Activated T-cell treated with anti-CD3 and anti-CD28 coated beads, Interleukin-2, amount 50 U/mL, for 1 hour (primary cell): Measurements from ENCODE around the gene OR56A3.
"Not testable (repeated sequence)": the region's sequence is repeated elsewhere in the genome, so short reads cannot be mapped to it uniquely, and the experiment has no call there.

Source experiments
- DNase-seq: peaks from one replicate; pipeline ENCODE4 v3.0.0-alpha.2; 2020

The OR56A3 gene, protein sequence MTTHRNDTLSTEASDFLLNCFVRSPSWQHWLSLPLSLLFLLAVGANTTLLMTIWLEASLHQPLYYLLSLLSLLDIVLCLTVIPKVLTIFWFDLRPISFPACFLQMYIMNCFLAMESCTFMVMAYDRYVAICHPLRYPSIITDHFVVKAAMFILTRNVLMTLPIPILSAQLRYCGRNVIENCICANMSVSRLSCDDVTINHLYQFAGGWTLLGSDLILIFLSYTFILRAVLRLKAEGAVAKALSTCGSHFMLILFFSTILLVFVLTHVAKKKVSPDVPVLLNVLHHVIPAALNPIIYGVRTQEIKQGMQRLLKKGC

DNA sequence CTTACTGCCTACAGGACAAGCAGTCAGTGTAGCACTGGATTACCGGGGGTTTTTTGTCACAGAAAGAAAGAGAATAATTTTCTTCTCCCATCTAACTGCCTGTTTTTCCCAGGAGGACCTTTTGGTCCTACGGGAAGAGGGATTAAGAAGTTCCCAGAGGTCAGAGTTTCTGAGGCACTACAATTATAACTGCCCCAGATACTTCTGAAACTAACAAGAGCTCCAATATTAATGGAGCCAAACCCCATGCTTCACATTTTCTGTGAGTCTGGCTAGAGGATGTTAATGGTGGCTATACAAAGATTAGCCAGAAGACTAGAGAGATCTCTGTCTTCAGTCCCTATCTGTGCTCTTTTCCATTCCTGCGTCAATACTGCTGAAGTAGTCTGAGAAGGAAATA, at the start of gene OR56A3:
Gene OR56A3 (plus strand): TSS at position 301 of the 400 bp plus-strand sequence. CDS start 5,096 bp downstream, outside the sequence.
- DNase-seq: no peak

GRCh38 chr11:5892908-5893307, 49.1 kb upstream of the OR56A3 start, which contains the start of gene OR52E5:
Gene OR52E5, plus strand, starts transcription at chr11:5893208. Its CDS starts 7,569 bp downstream, at chr11:5900777.
- DNase-seq: no peak

DNA sequence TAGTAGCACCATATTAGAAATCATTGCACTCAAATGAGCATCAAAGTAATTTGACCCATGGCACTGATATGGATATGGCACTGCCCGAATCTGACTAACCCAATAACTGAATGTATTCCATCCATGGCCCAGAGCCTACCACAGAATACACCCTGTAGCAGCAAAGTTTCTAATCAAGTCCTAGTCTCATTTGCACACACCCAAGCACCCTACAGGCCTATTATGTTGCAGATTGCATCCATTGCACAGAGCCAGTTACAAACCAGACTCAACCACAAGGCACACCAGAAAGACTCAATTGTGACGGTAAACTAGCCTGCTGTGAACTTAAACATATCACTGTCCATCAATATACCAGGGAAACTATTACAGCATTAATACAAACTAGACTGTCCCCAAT, 42.5 kb upstream of the OR56A3 start:
- no peak for DNase-seq

- DNase-seq: no peak
Measured at GRCh38 chr11:5910540-5910939, 31.5 kb upstream of the OR56A3 start.

DNA sequence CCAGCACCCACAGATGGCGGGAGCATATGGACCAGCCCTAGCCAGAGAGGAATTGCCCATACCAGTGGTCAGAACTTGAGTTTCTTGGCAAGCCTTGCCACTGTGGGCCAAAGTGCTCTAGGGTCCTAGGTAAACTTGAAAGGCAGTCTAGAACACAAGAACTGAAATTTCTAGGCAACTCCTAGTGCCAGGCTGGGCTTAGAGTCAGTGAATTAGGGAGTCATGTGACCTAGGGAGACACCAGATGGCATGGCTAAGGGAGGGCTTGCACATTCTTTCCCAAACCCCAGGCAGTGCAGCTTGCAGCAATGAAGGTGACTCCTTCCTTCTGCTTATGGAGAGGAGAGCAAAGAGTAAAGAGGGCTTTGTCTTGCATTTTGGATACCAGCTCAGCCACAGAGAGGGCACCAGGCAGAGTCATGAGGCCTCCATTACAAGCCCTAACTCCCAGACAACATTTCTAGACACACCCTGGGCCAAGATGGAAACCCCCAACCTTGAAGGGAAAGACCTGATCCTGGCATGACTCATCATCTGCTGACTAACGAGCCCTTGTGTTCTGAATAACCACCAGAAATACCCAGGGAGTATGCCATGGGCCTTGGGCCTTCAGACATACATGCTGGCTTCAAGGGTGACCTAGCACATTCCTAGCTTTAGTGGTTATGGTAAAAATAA, 19.2 kb upstream of the OR56A3 start:
- no peak for DNase-seq

GRCh38 chr11:5923427-5923776, 18.6 kb upstream of the OR56A3 start:
- DNase-seq: no peak

DNA sequence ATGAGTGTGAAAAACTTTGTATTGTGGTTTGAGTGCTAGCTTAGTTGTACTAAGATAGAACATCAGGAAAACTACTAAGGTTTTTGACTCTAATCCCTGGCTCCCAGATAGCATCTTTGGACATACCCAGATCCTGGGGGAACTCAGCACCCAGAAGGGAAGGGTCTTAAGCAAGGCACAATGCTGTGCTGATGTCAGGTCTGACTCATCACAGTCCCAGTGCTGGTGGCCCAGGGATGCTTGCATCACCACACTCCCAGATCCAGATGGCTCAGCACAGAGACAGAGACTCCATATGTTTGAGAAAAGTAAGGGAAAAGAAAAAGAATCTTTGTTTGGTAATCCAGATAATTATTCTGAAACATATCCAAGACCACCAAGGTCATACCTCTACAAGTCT, 18.3 kb upstream of the OR56A3 start:
- DNase-seq: no peak

- no peak for DNase-seq
Measured at GRCh38 chr11:5928271-5928670, 13.8 kb upstream of the OR56A3 start.

GRCh38 chr11:5928811-5929210, 13.2 kb upstream of the OR56A3 start:
- DNase-seq: no peak

DNA sequence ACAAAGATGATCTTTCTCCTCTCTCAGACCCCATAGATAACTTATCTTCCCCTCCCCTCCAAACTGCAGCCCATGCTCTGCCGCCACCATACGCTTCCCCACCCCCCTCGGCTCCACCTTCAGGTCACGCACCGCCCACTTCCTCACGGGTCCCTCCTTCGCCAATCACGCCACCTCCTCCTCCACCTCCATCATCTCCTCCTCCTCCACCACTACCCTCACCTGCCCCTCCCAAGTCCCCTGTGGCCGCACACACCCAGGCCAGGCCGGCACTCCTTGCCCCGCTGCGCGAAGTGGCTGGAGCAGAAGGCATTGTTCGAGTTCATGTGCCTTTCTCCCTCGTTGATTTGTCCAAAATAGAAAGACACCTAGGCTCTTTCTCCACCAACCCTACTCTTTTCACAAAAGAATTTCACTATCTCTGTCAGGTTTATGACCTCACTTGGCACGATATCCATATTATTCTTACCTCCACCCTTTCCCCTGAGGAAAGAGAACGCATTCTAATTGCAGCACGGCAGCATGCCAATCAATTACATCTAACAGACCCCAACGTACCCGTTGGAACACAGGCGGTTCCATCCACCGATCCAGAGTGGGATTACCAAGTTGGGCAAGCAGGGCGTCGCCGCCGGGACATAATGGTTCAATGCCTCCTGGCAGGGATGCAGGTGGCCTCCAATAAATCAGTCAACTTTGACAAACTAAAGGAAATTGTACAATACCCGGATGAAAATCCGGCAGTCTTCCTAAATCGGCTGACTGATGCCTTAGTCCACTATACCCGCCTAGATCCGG, 12.3 kb upstream of the OR56A3 start:
- DNase-seq: no peak

DNA sequence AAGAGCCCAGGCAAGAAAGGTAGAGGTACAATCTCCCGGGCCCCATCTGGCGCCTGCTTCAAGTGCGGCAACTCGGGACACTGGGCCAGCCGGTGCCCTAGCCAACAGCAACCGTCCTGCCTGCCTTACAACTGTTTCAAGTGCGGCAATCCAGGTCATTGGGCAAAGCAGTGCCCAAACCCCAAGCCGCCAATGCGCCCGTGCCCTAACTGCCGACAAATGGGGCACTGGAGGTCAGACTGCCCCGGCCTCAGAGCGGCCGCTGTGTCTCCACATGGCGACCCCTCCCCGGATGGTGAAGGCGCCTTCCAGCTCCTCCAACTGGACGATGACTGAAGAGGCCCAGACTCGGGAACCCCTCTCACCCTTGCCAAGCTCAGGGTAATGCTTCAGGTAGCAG, 11.4 kb upstream of the OR56A3 start:
- DNase-seq: no peak

DNA sequence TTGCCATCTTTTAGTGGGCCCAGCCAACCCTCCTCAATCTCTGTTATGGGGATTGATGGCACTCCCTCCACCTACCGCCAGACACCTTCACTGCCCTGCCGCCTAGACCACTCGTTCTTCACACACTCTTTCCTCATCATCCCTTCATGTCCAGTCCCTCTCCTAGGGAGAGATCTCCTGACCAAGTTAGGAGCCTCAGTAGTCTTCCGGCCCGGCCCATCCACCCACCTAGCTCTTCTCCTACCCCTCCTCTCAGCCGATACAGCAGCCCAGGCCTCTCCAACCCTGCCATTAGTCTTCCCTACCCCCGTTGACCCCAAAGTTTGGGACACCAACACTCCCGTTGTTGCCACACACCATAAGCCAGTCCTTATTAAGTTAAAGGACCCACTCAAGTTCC, 11.0 kb upstream of the OR56A3 start:
- no peak for DNase-seq

DNA sequence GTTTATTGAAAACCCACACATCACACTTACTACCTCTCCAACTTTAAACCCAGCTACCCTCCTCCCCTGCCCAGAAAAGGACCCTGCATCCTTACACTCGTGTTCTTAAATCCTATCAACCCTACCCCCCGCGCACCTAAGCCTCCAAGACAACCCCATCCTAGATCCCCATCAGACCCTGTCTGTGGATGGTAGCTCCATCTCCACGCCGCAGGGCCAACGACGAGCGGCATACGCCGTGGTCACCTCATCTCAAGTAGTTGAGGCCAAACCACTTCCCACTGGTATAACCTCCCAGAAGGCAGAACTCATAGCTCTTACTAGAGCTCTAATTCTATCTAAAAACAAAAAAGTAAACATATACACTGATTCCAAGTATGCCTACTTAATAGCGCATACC, 9.4 kb upstream of the OR56A3 start:
- no peak for DNase-seq

DNA sequence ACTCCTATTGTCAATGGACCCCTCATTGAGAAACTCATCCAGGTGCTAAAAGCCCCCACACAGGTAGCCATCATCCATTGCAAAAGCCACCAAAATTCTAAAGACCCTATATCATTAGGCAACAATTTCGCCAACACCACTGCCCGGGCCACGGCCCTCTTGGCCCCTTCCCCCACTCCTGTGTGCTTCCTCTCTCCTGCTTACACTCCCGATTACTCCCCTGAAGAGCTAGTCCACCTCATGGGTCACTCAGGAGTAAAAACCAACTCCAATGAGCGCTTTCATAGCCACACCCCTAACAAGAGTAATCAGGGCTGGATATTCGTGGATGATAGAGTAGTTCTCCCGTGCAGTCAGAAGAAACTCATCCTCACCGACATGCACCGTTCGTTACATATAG, 8.9 kb upstream of the OR56A3 start:
- DNase-seq: no peak

GRCh38 chr11:5937868-5938602, 4.0 kb upstream of the OR56A3 start:
- DNase-seq: no peak

DNA sequence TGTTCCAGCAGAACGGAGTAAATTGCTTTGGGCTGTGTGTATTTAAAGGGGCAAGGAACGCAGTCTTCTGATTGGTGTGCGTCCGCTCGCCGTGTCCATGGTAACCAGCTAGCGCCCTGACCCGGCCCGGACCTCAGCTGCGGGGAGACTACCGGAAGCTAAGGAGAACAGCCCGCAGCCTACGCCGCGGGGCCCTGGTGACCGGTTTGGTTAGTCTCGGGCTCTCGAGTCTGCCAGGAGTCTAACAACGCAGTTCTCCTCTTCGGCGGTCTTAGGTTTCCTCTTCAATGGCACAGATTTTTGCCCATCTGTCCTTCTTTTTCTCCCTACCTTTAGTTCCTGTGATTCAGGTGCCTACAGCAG, 3.5 kb upstream of the OR56A3 start:
- DNase-seq: no peak

- no peak for DNase-seq
Measured at GRCh38 chr11:5940748-5941147, 1.3 kb upstream of the OR56A3 start.

GRCh38 chr11:5955586-5955985, 13.5 kb downstream of the OR56A3 start:
- no peak for DNase-seq

DNA sequence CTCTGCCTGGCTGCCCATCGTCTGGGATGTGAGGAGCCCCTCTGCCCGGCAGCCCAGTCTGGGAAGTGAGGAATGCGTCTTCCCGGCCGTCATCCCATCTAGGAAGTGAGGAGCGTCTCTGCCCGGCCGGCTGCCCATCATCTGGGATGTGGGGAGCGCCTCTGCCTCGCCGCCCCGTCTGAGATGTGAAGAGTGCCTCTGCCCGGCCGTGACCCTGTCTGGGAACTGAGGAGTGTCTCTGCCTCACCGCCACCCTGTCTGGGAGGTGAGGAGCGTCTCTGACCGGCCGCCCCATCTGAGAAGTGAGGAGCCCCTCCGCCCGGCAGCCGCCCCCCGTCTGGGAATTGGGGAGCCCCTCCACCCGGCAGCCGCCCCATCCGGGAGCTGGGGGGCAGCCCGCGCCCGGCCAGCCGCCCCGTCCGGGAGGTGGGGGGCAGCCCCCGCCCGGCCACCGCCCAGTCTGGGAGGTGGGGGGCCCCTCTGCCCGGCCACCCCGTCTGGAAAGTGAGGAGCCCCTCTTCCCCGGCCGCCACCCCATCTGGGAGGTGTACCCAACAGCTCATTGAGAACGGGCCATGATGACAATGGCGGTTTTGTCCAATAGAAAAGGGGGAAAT, 18.8 kb downstream of the OR56A3 start:
- not testable (repeated sequence) for DNase-seq

DNA sequence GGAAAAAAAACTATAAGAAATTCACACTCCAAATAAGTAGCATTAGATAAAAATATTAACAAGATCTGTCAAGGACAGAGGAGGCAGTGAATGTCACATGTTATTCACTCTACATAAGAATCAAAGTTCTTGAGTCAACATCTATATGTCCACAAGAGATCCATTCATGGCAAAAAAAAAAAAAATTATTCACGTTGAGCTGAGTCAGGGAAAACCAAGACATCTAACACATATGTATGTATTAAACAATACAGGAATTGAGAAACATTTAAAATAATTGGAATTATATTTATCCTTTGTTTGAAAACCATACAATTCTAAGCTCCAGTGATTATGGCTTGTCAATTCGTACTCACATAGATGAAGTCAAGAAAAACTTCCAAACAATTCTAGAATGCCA, 24.9 kb downstream of the OR56A3 start:
- DNase-seq: no peak

DNA sequence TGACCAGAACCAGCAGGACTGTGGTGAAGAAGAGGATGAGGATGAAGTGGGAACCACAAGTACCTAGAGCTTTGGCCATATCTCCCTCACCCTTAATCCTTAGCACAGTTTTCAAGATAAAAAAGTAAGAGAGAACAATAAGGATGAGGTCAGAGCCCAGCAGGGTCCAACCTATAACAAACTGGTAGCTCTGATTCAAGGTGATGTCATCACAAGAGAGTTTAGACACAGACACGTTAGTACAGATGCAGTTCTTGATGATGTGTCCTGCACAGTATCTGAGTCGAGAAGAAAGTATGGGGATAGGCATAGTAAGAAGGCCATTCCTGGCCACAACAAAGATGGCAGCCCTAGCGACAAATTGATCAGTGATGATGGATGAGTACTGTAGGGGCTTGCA, 25.7 kb downstream of the OR56A3 start:
- no peak for DNase-seq

- DNase-seq: no peak
Measured at GRCh38 chr11:5968394-5968793, 26.3 kb downstream of the OR56A3 start, which contains the start of gene OR56A5. Gene OR56A5, minus strand, starts transcription at chr11:5968494. Its CDS starts 0 bp downstream, at chr11:5968494.

DNA sequence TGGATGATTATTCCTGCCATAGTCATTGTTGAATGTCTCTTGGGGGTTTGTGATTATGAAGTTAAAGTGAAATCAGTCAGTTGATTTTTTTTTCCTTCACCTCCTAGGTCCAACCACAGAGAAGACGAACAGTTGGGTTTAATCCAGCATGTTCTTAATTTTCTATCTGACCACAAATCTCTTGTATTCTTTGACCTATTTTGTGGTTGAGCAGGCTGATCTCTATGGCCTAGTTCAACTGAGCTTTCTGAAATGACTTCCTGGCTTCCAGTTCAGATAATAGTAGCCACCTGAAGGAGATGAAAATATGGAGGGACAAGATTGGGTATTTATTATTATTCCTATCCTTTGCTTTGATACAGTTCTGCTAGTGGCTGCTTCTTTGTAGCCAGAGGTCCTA, 31.5 kb downstream of the OR56A3 start:
- no peak for DNase-seq
